ENCODE data around the gene SWT1.
"Not testable (repeated sequence)": the region's sequence is repeated elsewhere in the genome, so short reads cannot be mapped to it uniquely, and the experiment has no call there.

SWT1 gene

GRCh38 chr1:185317034-185317885 is 160.3 kb downstream of the SWT1 start, which contains the start of gene IVNS1ABP:
TSS of gene IVNS1ABP (minus strand) at chr1:185317243. CDS start at chr1:185309493, 7,750 bp downstream.
- TF ChIP-seq, protein P1, sequence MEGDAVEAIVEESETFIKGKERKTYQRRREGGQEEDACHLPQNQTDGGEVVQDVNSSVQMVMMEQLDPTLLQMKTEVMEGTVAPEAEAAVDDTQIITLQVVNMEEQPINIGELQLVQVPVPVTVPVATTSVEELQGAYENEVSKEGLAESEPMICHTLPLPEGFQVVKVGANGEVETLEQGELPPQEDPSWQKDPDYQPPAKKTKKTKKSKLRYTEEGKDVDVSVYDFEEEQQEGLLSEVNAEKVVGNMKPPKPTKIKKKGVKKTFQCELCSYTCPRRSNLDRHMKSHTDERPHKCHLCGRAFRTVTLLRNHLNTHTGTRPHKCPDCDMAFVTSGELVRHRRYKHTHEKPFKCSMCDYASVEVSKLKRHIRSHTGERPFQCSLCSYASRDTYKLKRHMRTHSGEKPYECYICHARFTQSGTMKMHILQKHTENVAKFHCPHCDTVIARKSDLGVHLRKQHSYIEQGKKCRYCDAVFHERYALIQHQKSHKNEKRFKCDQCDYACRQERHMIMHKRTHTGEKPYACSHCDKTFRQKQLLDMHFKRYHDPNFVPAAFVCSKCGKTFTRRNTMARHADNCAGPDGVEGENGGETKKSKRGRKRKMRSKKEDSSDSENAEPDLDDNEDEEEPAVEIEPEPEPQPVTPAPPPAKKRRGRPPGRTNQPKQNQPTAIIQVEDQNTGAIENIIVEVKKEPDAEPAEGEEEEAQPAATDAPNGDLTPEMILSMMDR (IDR thresholded peaks at IDR 0.05; ENCODE audit: insufficient read depth, low read depth, low read length, missing control alignments), result peak; percentile 60
- H3K4me3 ChIP-seq (ENCODE audit: low read depth, low read length), result peak within 1 kb of the TSS; percentile 99
- DNase-seq (ENCODE audit: low read depth), result peak; percentile 98

DNA sequence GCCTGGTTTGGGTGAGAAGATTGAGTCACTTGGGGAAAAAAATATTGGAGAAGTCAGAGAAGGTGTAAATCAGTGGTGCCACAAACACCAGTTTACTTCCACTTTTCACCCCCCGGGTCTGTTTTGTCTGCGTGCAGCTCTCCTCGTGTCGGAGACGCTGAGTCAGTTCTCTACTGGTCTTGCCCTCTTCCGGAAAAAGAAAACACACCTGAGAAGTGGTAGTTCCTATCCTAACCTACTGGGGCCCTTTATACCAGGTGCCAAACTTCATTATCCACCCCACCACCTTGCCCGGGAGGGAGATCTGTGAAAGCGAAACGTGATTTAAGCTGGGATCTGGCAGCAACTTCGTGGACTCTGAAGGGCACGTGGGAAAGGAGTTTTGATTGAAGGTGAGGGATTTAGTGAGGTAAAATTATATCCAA is 160.9 kb downstream of the SWT1 start:
- H3K4me3 ChIP-seq (ENCODE audit: low read depth, low read length), result peak overlapping the region; percentile 92
- peak; percentile 89 for DNase-seq (ENCODE audit: low read depth)
- TF ChIP-seq, protein P1 (IDR thresholded peaks at IDR 0.05; ENCODE audit: insufficient read depth, low read depth, low read length, missing control alignments), result no peak

- peak overlapping the region; percentile 92 for H3K4me3 ChIP-seq (ENCODE audit: low read depth, low read length)
Measured at GRCh38 chr1:185318431-185319138, 161.6 kb downstream of the SWT1 start.

DNA sequence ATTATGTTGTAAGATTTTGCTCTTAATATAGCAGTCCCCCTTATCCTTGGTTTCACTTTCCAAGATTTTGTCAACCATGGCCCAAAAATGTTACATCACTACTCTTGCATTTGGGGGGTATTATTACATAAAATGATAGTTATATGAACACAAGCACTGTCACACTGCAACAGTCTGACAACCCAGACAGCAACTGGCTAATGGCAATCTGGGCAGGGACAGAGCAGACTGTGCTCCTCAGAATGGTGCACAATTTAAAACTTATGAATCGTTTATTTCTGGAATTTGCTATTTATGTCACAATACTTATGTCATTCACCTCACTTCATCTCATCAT is 162.1 kb downstream of the SWT1 start:
- no peak for DNase-seq (ENCODE audit: low read depth)
- TF ChIP-seq, protein P1 (IDR thresholded peaks at IDR 0.05; ENCODE audit: insufficient read depth, low read depth, low read length, missing control alignments), result no peak
- no peak overlapping the region for H3K4me3 ChIP-seq (ENCODE audit: low read depth, low read length)

More at GRCh38 chr1:185318431-185319138, 161.6 kb downstream of the SWT1 start:
- TF ChIP-seq, protein P1 (IDR thresholded peaks at IDR 0.05; ENCODE audit: insufficient read depth, low read depth, low read length, missing control alignments), result no peak
- no peak for DNase-seq (ENCODE audit: low read depth)

GRCh38 chr1:185321104-185321503 is 164.1 kb downstream of the SWT1 start:
- DNase-seq (ENCODE audit: low read depth); H3K4me3 ChIP-seq (ENCODE audit: low read depth, low read length): not testable (repeated sequence)

- DNase-seq (ENCODE audit: low read depth); H3K4me3 ChIP-seq (ENCODE audit: low read depth, low read length): not testable (repeated sequence)
Measured at GRCh38 chr1:185321653-185322221, 164.8 kb downstream of the SWT1 start.

DNA sequence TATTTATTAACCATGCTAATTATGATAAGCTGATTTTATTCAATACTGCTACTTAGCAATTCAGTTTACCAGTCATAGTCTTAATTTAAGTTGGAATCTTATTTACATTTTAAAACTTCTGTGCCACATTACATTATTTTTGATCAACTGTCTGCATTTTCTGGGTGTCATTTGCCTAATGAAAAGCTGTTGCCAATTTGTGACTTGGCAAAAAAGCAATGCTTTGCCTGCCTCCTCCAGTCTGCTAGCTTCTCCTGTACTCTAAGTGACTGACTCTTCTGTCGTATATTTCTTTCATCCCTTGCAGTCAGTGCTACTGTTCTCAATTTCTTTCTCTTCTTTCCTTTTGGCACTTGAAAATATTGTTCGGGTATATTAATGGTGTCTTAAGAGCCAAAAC is 165.7 kb downstream of the SWT1 start:
- no peak overlapping the region for H3K4me3 ChIP-seq (ENCODE audit: low read depth, low read length)
- TF ChIP-seq, protein P1 (IDR thresholded peaks at IDR 0.05; ENCODE audit: insufficient read depth, low read depth, low read length, missing control alignments), result no peak
- no peak for DNase-seq (ENCODE audit: low read depth)
